Stimulated activated CD4-positive, alpha-beta T cell treated with anti-CD3 and anti-CD28 coated beads, Interleukin-1b, Interleukin-23, amount 100 ng/mL, for 48 hours (primary cell): ENCODE measurements around the gene VCX2.
"Not testable (repeated sequence)": the region's sequence is repeated elsewhere in the genome, so short reads cannot be mapped to it uniquely, and the experiment has no call there.

ENCODE experiments used
- DNase-seq: peaks from one replicate; pipeline ENCODE4 v3.0.0-alpha.2; 2020

VCX2 gene

DNA sequence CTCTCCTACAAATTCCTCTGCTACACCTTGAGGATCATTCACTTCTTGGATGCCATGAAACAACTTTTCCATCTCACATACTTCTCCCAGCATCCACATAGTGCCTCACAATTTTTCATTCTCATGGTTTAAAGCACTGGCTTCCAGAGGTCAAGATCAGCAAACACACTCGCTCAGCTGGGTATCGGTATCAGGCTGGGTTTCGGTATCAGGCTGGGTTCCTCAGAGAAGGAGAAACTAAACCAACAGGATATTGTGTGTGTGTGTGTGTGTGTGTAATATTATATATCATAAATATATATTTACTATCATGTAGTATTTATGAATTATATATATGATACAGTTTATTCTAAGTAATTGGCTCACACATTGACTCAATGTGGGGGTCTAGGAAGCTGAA is at the start of gene VCX2:
TSS of gene VCX2 (minus strand) at position 99 of the 400 bp plus-strand sequence. CDS start 624 bp downstream, outside the sequence.
- DNase-seq = not testable (repeated sequence)

DNA sequence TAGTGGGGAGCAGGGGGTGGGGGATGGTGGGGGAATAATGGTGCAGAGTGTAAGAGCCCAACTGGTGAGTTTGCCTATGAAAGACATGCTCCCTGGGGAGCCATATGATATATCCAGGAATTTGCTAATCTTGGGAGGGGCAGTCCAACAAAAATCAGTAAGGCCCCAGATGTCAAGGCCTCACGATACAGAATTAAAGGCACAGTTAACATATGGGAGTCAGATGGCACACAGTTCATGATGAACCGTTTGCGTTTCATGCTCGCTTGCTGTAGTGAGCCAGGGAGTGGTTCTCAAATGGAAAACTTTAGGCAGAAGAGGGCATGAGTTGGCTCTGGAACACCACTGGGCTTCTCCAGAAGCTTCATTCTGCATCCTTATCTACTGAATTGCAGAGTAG is 33.9 kb upstream of the VCX2 start:
- DNase-seq = no peak

DNA sequence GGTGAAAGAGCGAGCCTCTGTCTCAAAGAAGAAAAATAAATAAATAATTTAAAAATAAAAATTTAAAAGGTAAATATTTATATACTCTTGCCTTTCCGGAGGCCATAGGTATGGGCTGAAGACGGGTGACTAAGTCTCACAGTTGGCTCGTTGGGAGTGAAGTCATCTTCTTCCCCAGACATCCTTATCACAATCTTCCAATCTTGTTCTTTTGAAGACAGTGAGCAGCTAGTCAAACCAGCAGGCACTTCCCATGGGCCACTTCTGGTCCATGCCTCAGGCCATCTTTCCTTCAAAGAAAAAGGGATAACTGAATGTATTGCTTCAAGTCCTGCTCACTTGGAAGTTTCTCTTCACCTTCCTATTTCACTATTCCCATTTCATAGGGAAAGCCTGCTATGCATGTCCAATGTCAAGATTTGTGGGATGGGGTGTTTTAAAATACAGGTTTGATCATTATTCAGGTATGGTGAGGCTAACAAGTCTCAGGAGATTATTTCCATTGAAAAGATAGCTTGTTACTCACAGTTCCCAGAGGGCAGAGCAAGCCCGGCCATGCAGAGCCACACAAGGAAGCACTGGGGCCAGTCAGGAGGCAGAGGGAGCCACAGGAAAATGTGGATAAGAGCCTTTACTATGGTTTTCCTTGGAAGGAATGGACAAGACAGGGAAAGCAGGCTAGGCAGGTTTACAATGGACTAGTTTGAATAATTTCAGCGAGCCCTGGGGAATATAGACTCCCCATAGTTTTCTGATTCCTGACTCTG is 33.3 kb upstream of the VCX2 start:
- DNase-seq = no peak

DNA sequence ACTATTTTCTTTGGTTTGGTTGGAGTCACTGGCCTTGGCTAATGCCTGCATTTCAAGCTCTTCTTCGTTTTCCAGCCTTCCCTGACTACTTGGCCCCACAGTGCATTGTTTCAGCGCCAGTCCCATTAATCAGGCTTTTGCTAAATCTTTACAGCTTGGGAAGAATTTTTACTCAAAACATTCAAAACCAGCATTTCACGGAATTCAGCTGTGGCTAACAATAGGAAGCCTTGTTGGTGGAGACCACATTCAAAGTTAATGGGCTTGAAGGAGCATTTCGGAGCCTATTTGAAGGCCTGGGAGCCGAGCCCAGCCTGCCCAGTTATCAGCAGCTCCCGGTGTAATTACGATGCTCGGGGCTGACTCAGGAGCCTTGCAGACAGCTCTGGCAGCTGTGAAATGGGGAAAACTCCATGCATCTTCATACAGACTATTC is 30.8 kb upstream of the VCX2 start:
- no peak for DNase-seq

DNA sequence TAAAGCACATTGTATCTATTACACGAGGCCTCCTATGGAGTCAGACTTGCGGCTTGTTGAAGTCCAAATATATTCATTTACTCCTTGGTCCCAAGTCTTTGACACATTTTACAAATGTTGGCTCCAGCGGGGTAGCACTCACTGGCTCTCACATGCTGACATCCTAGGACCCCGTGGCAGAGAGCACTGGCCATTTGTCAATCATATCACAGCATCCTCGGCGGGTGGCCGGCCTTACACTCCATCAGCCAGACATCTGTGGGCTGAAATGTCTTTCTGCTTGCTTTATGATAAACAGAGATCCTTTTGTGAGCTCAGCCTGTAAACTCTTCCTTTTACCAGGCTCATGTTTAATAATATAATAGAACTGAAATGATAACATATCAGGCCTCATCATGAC is 25.7 kb upstream of the VCX2 start:
- no peak for DNase-seq

DNA sequence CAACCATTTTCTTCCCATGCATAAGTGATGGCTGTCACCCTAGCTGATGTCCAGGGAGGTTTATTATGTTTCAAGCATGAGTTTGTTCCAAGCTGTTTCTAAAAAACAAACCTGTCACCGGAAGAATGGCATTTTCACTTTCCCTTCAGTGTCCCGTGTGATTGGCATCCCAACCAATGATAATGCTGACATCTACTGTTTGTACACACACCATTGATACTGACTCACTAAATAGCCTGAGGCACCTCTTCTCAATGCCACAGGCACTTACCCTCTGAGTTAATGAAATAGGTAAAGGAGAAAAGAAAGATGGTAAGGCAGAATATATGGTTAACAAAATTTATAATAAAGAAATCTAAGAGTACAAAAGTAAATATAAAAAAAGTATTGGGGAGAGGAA is 23.1 kb upstream of the VCX2 start:
- no peak for DNase-seq

DNA sequence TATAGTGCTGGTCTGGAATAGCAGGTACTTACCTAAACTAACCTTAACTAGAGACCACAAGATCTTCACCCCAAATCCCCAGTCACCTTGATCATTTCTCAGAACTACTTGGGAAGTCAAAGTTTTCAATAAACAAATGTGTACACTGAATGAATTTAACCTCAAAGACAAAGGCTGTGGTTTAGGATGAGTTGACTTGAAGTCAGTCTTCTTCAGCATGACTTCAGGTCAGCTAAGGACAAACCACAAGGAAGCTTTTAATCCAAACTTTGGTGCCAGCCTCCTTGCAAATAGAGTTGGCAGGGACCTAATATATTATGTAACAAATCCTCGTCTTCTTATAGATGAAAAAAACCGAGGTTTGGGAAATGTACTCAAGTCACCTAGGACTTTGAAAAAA is 21.2 kb upstream of the VCX2 start:
- no peak for DNase-seq

DNA sequence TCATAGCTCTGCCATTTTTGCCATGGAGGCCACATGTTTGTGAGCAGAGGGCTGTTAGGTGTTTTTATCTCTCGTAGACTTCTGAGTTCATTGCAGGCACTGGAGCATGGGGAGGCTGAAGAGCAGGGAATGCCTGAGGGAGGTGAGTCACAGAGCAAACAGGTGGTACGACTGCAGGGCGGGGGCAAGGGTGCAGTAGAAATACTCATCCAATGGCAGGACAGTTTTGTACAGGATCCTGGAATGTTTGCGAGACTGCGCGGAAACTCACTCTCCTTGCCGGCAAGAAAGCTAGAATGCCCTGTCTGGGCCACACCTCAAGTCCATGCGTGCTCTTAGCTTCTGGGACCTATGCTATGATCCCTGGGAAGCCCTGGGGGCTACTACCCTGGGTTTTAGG is 20.0 kb upstream of the VCX2 start:
- DNase-seq = no peak

DNA sequence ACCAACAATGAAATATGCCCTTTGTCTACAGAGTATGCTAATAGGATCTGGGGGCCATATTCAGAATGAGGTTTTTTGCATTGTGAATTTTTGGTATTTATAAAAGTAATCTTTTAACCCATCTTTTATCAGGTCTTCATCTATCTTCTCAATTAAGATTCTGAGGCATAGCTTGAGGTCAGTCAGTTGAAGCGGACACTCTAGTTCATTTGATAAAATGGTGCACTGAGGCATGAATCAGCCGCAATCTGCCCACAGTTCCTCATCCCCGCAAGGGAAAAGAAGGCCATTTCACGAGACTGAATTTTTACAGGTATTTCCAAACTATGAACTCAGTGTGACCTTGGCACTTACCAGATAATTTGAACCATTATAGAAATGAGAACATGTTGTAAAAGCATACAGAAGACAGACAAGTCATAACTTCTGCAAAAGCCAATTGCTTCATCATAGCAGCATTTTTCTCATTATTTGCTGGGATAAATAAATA is 19.3 kb upstream of the VCX2 start:
- DNase-seq = no peak

DNA sequence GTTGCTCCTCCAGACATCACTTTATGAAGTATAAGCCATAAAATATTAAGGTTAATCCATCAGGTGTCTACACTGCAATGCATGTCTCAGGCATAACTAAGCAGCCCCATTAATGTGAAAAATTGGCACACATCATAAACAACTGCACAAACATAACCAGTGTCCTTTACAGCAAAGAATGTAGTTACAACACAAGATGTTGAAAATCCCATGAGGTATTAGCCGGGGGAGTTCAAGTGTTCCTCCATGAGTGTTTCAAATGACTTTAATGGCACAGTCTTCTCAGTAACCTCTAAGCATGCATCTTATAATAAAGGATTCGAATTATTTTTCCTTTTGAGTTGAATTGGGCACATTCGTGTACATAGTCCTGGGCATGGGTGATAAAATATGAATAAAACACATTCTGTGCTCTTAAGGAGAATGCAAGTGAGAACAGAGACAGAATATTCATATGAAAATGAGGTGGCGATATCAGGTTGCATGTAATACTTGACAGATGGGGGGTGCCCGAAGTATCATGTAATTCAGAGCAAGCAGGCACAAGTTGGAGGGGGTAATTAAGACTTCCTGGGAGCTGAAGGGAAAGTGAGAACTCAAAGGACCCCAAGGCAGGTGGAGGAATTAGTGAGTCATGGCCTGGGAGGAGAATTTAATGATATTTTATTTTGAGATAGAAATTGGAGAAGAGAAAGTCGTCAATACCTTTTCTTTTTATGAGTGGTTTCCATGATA is 18.2 kb upstream of the VCX2 start:
- DNase-seq = no peak

DNA sequence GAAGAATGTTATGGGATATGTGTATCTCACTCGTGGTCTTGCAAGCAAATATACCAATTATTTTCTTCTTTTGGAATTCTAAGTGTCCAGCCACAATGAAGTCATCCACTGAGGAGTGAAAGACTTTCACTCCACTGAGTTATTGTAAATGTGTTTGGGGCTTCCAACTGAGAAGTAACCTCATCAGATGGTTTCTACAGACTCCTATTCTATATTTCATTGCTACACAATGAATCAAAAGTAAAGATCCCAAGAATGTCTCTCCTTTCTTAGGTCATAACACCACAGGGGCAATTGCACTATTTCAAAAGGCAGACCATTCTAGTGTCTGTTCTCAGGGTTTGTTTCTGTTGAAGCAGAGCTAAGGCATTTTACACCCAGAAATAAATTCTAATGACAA is 12.3 kb upstream of the VCX2 start:
- no peak for DNase-seq

DNA sequence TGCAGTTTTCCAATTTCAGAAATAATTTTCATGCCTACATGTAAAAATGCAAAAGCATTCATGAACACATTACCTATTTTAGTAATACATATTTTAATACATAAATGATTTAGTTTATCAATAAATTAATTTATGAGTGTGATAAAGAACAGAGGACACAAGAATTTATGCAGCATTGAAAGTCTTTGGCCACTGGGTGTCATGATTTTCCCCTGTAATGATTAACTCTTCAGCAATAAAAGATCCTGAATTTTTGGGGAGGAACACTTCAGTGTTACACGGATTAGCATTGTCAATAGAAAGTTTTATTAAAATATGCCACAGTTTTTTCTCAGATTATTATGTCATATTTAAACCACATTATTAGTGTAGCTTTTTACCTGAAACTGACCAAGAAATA is 8.6 kb upstream of the VCX2 start:
- DNase-seq = no peak

DNA sequence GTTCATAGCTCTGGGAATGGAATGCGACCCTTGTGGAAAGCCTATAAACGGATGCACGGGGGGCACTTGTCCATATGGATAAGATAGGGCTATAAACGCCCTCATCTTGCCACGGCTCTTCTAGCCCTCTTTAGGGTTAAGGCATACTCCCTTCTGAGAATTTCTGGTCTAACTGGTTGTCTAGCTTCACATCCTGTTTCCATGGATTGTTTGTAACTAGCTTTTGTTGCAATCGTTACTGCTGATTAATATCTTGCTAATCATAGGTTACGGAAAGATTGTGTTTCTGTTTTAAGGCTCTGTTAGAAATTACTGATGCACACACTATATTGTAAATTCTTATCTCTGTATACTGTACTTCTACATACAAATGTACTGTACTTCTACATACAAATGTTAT is 17.1 kb downstream of the VCX2 start:
- not testable (repeated sequence) for DNase-seq

DNA sequence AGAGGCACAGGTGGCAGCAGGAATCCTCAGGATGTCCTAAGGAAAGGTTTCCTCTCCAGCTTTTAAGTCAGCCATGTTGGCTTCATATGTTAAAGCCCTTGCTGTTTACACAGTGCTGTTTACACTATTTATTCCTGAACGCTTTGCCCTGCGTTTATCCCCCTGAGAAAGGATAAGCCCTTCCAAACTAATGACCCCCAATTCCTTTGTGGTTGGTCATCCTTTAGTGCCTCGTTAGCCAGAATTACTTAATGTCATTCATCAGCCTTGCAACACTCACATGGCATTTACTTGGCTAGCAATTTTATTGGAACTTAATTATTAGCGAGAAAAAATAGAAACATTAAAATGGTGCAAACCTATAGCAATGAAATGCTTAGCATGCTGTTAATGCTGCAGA is 23.8 kb downstream of the VCX2 start:
- DNase-seq = no peak

DNA sequence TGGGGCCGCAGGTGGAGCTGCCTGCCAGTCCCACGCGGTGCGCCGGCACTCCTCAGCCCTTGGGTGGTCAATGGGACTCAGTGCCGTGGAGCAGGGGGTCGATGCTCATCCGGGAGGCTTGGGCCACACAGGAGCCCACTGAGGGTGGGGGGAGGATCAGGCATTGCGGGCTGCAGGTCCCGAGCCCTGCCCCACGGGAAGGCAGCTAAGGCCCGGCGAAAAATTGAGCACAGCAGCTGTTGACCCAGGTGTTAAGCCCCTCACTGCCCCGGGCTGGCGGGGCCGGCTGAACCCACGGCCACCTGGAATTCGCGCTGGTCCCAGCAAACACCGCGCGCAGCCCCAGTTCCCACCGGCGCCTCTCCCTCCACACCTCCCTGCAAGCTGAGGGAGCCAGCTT is 26.1 kb downstream of the VCX2 start:
- DNase-seq = no peak

DNA sequence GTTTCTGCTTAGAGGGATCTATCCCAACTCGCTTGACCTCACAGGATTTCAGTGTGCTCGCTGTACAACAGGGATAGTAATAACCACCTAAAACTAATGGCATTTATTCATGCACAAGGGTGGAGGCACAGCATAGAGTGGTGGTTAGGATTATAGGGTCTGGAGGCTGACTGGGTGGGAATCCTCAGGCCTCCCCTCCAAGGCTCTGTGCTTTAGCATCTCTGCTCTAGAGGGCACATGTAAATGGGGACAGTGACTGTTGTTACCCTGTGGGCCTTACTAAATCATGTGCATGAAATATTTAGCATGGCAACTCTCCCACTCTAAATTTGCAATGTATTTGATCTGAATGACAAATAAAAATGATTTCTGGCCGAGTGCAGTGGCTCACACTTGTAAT is 29.2 kb downstream of the VCX2 start:
- no peak for DNase-seq

DNA sequence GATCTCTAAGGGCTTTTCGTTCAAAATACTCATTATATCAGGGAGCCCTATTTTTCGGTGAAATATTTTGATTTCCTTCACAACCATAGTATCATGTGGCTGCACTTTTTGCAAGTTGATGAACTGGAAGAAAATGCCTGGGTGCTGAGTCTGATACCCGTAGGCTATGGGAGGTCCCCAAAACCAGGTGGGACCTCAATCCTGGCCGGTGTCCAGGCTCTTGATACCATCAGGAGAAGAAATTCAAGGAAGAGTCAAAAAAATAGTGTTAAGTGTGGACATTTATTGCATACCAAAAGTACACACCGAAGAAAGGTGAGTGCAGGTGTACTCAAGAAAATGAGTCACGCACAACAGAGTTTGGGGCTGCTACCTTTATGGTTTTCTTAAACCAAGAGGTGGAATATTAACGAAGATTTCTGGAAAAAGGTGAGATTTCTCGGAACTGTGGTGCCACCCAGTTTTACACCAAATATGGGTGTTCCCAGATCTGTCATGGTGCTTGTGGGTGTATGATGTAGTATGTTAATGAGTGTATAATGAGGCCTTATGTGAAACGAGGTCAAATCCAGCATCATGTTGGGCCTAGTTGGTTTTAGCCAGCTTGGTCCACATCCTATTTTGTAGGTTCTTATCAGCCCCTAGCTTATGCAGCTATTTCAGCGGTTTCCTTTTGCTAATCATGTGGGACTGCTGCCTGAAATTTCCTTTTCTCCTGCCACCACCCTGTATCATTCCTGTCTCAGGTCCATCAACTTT is 29.9 kb downstream of the VCX2 start:
- no peak for DNase-seq

DNA sequence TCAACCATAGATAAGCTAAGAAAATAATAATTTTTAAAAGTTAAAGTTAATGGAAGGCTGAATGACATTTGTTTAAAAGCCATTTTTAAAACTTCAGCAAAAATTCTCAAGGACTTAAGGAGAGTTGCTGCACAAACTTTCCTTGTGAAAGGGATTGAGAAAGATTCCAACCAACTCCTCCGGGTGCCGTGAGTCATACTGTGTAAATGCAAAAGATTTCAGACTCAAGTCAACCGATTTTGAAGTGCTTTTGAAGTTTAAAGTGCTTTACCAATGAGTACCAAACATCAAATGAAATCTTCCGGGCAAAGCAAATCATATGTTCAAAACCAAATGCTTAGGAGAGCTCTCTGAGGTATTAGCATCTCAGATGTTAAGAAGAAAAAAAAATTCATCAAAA is 31.4 kb downstream of the VCX2 start:
- no peak for DNase-seq

DNA sequence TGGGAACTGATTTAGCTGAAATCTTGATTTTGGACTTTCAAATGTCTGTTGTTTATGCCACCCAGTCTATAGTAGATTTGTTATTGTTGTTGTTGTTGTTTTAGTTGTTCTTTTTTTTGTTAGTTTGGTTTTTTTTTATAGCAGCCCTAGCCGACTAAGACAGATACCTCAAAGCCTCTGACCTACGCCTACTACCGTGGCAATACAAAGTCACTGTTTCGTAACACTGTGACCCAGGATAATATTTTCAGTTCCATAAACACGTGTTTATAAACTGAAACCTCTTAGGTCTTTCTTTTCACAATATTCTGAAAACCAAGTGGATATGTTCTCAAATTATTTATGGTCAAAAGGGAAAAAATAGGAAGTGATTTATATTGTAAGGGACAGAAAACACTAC is 32.8 kb downstream of the VCX2 start:
- no peak for DNase-seq

DNA sequence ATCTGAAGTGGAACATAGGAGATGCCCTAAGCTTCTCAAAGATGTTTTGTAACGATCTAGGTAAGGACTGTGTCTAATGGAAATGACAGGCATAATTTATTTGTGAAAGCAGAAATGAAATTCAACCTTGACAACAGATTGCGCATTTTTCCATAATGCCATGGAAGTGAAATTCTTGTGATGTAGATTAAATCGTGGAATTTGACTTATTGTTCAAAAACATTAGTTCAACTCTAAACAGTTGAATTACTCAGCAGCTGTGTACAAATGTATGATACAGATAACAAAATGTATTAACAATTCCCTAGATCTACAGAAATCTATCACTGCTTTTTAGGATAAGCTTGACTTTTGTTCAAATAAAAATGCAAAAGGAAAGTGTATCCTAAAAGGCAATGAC is 44.4 kb downstream of the VCX2 start:
- DNase-seq = no peak

DNA sequence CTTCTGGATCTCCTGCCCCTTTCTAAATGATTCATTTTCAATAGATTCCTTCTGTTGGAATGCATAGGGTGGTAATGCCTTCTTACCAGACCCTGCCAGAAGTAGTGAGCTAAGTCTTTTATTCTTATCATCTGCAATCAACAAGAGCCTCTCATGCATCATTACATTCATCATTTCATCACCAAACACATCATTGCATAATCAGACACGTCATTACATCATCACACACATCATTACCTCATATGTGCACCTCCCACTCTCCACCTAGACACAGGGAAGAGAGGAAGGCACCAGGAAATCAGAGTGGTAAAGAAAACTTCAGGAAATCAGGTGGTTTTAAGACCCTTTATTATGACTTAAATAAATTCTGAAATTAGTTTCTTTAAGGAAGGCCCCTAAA is 45.0 kb downstream of the VCX2 start:
- no peak for DNase-seq

DNA sequence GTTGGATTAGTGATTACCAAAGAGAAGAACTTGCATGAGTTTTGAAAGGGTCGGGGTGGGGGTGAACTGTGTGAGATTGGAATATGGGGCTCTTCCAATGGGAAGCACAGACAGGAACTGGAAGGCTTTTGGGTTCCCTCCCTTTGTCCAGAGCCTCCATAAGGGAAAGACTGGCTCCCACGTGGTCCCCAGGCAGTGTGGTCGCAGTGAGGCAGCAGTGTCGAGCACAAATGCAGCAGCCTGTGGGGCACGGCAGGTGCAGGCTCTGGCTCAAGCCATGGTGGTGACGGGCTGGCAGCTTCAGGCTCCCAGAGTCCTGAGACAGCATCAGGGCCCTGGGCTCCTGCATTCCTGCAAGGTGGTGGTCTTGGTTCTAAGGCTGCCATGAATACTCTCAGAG is 45.5 kb downstream of the VCX2 start:
- no peak for DNase-seq

DNA sequence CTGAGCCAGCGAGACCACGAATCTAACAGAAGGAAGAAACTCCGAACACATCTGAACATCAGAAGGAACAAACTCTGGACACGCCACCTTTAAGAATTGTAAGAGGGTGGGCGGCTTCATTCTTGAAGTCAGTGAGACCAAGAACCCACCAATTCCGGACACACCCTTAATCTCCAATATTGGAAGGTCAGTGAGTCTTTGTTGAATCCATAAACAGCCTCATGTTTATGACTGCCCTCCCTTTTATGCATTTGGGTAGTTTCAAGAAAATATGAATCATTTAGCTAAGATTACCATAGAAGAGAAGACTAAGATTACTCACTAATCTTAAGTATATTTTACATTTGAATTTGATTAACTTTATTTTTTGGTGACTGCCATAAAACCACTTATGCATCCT is 48.5 kb downstream of the VCX2 start:
- DNase-seq = no peak

DNA sequence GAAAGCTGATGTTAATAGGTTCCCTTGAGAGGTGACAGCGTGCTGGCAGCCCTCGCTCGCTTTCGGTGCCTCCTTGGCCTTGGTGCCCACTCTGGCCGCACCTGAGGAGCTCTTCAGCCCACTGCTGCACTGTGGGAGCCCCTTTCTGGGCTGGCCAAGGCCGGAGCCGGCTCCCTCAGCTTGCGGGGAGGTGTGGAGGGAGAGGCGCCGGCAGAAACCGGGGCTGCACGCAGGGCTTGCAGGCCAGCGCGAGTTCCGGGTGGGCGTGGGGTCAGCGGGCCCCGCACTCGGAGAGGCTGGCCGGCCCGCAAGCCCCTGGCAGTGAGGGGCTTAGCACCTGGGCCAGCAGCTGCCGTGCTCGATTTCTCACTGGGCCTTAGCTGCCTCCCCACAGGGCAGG is 49.7 kb downstream of the VCX2 start:
- DNase-seq = not testable (repeated sequence)
